ELR (cell line): ENCODE measurements around the gene SLC39A9.

Source experiments
- DNase-seq: peaks from one replicate; pipeline ENCODE4 v3.0.0-alpha.2; 2015; ENCODE audit warnings: low read depth

Gene SLC39A9

GRCh38 chr14:69504775-69505174, 106.3 kb downstream of the SLC39A9 start:
- no peak for DNase-seq

- DNase-seq = peak; percentile 33
These were observed 107.1 kb downstream of the SLC39A9 start for GRCh38 chr14:69505338-69506240.

- no peak for DNase-seq
These were observed 107.7 kb downstream of the SLC39A9 start for GRCh38 chr14:69506241-69506595.
